HepG2 (cell line): Measurements from ENCODE around the gene PLIN5.
"Not testable (repeated sequence)": the region's sequence is repeated elsewhere in the genome, so short reads cannot be mapped to it uniquely, and the experiment has no call there.

Source experiments
- CBFB ChIP-seq: sonication (generic); formaldehyde crosslinking; IDR thresholded peaks from 2 replicates; pipeline ENCODE4 v1.4.0; 2020; ENCODE audit warnings: missing genetic modification reagents
- CTCF ChIP-seq: sonication (generic); formaldehyde crosslinking; IDR thresholded peaks from 2 replicates; pipeline ENCODE4 v1.5.0; 2020; ENCODE audit warnings: mild to moderate bottlenecking, missing genetic modification reagents, moderate library complexity
- ESRRA ChIP-seq: sonication (generic); formaldehyde crosslinking; IDR thresholded peaks from 2 replicates; pipeline ENCODE4 v1.5.1; 2020; ENCODE audit warnings: mild to moderate bottlenecking, low read depth, missing genetic modification reagents
- EZH2 ChIP-seq: conservative IDR thresholded peaks from 2 replicates; pipeline ENCODE4 v1.6.1; 2012; ENCODE audit warnings: mild to moderate bottlenecking, low read depth, low read length, moderate library complexity
- FOXM1 ChIP-seq: sonication (generic); formaldehyde crosslinking; IDR thresholded peaks from 2 replicates; pipeline ENCODE4 v1.5.0; 2020; ENCODE audit warnings: missing genetic modification reagents
- KAT8 ChIP-seq: IDR thresholded peaks from 2 replicates; pipeline ENCODE4 v1.6.1; 2016; ENCODE audit warnings: missing genetic modification reagents, missing compliant biosample characterization
- PHF20 ChIP-seq: sonication (generic); formaldehyde crosslinking; IDR thresholded peaks from 2 replicates; pipeline ENCODE4 v1.5.0; 2020; ENCODE audit warnings: mild to moderate bottlenecking, missing genetic modification reagents
- SP4 ChIP-seq: sonication (generic); formaldehyde crosslinking; IDR thresholded peaks from 2 replicates; pipeline ENCODE4 v1.8.1; 2023; ENCODE audit warnings: mild to moderate bottlenecking, missing genetic modification reagents
- STAT6 ChIP-seq: sonication (generic); formaldehyde crosslinking; IDR thresholded peaks from 2 replicates; pipeline ENCODE4 v1.4.0; 2020; ENCODE audit warnings: missing genetic modification reagents, mild to moderate bottlenecking, borderline replicate concordance
- ZKSCAN1 ChIP-seq: fragments of 150-350 bp; IDR thresholded peaks from 2 replicates; pipeline ENCODE4 v1.6.1; 2014; ENCODE audit warnings: low read length
- ZNF274 ChIP-seq: sonication (generic); formaldehyde crosslinking; IDR thresholded peaks from 2 replicates; pipeline ENCODE4 v1.5.1; 2020; ENCODE audit warnings: mild to moderate bottlenecking, missing genetic modification reagents
- TF ChIP-seq, protein P1 (sequence below): sonication (generic); formaldehyde crosslinking; IDR thresholded peaks from 2 replicates; pipeline ENCODE4 v1.9.0; 2022; ENCODE audit warnings: low read depth, missing genetic modification reagents
- TF ChIP-seq, protein P2 (sequence below): IDR thresholded peaks from 2 replicates; pipeline ENCODE4 v1.6.1; 2016; ENCODE audit warnings: missing compliant biosample characterization, missing genetic modification reagents, borderline replicate concordance
- TF ChIP-seq, protein P3 (sequence below): sonication (generic); formaldehyde crosslinking; IDR thresholded peaks from 2 replicates; pipeline ENCODE4 v1.4.0; 2020; ENCODE audit warnings: low read depth, missing genetic modification reagents

DNA sequence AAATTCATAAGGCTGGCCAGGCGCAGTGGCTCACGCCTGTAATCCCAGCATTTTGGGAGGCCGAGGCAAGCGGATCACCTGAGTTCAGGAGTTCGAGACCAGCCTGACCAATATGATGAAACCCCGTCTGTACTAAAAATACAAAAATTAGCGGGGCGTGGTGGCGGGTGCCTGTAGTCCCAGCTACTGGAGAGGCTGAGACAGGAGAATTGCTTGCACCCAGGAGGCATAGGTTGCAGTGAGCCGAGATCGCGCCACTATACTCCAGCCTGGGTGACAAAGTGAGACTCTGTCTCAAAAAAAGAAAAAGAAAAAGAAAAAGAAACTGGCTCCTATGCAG lies 6.8 kb upstream of the PLIN5 start:
- TF ChIP-seq ESRRA; FOXM1; EZH2; ZKSCAN1; SP4 (CRISPR knock-in tag); STAT6 (CRISPR knock-in tag); ZNF274 (CRISPR knock-in tag); PHF20 (CRISPR knock-in tag); CTCF; KAT8; CBFB: not testable (repeated sequence)
- TF ChIP-seq, protein P1, sequence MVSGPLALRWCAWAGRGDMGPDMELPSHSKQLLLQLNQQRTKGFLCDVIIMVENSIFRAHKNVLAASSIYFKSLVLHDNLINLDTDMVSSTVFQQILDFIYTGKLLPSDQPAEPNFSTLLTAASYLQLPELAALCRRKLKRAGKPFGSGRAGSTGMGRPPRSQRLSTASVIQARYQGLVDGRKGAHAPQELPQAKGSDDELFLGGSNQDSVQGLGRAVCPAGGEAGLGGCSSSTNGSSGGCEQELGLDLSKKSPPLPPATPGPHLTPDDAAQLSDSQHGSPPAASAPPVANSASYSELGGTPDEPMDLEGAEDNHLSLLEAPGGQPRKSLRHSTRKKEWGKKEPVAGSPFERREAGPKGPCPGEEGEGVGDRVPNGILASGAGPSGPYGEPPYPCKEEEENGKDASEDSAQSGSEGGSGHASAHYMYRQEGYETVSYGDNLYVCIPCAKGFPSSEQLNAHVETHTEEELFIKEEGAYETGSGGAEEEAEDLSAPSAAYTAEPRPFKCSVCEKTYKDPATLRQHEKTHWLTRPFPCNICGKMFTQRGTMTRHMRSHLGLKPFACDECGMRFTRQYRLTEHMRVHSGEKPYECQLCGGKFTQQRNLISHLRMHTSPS (CRISPR knock-in tag) = not testable (repeated sequence)
- TF ChIP-seq, protein P2, sequence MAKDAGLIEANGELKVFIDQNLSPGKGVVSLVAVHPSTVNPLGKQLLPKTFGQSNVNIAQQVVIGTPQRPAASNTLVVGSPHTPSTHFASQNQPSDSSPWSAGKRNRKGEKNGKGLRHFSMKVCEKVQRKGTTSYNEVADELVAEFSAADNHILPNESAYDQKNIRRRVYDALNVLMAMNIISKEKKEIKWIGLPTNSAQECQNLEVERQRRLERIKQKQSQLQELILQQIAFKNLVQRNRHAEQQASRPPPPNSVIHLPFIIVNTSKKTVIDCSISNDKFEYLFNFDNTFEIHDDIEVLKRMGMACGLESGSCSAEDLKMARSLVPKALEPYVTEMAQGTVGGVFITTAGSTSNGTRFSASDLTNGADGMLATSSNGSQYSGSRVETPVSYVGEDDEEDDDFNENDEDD (CRISPR knock-in tag) = not testable (repeated sequence)
- TF ChIP-seq, protein P3, sequence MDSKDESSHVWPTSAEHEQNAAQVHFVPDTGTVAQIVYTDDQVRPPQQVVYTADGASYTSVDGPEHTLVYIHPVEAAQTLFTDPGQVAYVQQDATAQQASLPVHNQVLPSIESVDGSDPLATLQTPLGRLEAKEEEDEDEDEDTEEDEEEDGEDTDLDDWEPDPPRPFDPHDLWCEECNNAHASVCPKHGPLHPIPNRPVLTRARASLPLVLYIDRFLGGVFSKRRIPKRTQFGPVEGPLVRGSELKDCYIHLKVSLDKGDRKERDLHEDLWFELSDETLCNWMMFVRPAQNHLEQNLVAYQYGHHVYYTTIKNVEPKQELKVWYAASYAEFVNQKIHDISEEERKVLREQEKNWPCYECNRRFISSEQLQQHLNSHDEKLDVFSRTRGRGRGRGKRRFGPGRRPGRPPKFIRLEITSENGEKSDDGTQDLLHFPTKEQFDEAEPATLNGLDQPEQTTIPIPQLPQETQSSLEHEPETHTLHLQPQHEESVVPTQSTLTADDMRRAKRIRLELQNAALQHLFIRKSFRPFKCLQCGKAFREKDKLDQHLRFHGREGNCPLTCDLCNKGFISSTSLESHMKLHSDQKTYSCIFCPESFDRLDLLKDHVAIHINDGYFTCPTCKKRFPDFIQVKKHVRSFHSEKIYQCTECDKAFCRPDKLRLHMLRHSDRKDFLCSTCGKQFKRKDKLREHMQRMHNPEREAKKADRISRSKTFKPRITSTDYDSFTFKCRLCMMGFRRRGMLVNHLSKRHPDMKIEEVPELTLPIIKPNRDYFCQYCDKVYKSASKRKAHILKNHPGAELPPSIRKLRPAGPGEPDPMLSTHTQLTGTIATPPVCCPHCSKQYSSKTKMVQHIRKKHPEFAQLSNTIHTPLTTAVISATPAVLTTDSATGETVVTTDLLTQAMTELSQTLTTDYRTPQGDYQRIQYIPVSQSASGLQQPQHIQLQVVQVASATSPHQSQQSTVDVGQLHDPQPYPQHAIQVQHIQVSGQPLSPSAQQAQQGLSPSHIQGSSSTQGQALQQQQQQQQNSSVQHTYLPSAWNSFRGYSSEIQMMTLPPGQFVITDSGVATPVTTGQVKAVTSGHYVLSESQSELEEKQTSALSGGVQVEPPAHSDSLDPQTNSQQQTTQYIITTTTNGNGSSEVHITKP (CRISPR knock-in tag) = not testable (repeated sequence)
